ENCODE data around the gene DDR1.
"Not testable (repeated sequence)": the region's sequence is repeated elsewhere in the genome, so short reads cannot be mapped to it uniquely, and the experiment has no call there.

Gene DDR1

GRCh38 chr6:30894935-30895334 is 10.6 kb downstream of the DDR1 start:
- DNase-seq = no peak

DNA sequence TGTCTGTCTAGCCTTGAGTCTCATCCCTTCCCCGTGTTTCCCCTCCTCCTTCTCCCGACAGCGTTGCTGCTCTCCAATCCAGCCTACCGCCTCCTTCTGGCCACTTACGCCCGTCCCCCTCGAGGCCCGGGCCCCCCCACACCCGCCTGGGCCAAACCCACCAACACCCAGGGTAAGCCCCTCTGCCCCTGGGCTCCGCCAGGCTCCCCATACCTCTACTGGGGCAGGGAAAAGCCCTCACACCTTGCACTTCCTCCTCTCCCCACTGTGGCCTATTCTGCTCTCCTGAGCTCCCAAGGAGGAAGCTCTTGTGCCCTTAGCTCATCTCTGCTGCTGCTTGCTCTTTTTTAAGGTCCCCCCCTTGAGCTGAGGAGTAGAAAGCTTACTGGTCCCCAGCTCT is 11.0 kb downstream of the DDR1 start:
- no peak for DNase-seq

- no peak for DNase-seq
Measured at GRCh38 chr6:30896541-30896940, 12.2 kb downstream of the DDR1 start.

DNA sequence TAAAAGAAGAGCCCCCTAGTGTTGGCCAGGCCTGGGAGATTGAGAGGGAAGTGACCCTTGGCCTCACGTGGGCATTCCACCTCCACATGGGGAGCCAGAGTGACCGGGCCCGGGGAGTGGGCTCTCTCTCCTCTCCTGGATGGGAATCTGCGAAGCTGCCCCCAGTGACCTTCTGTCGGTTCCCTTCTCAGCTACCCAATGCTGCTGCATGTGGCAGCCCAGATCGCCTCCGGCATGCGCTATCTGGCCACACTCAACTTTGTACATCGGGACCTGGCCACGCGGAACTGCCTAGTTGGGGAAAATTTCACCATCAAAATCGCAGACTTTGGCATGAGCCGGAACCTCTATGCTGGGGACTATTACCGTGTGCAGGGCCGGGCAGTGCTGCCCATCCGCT is 13.6 kb downstream of the DDR1 start:
- no peak for DNase-seq

DNA sequence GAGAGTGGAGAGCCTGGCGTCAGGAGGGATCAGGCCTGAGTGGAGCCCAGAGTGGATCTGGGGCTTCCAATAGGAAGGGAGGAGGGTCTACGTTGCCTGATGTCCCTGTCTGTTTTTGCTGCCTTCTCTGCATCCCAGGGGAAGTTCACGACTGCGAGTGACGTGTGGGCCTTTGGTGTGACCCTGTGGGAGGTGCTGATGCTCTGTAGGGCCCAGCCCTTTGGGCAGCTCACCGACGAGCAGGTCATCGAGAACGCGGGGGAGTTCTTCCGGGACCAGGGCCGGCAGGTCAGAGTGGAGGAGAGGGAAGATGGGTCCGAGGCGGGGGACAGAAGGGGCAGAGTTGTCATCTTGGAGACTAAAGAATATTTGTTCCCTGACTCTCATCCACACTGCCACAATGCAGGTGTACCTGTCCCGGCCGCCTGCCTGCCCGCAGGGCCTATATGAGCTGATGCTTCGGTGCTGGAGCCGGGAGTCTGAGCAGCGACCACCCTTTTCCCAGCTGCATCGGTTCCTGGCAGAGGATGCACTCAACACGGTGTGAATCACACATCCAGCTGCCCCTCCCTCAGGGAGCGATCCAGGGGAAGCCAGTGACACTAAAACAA is 14.5 kb downstream of the DDR1 start:
- no peak for DNase-seq

- no peak for DNase-seq
Measured at GRCh38 chr6:30900863-30901417, 16.6 kb downstream of the DDR1 start.

- DNase-seq = no peak
Measured at GRCh38 chr6:30901436-30901835, 17.1 kb downstream of the DDR1 start.

GRCh38 chr6:30902196-30902595 is 17.9 kb downstream of the DDR1 start:
- DNase-seq = not testable (repeated sequence)

DNA sequence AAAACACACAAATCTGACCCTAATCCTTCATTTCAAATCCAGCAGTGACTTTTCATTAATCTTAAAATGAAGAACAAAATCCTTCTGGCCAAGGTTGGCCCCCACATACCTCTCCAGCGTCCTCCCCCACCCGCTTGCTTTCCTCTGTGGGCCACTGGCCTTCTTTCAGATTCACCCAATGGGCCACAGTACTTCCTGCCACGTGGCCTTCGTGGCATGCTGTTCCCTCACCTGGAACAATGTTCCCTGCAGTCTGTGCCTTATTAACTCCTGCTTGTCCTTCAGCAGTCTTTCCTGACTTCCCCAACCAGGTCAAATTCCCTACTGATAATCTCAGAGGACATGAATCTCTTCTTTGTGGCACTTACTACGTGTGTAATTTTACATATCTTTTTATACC is 18.4 kb downstream of the DDR1 start:
- DNase-seq = no peak

GRCh38 chr6:30903236-30903635 is 18.9 kb downstream of the DDR1 start:
- DNase-seq = no peak

DNA sequence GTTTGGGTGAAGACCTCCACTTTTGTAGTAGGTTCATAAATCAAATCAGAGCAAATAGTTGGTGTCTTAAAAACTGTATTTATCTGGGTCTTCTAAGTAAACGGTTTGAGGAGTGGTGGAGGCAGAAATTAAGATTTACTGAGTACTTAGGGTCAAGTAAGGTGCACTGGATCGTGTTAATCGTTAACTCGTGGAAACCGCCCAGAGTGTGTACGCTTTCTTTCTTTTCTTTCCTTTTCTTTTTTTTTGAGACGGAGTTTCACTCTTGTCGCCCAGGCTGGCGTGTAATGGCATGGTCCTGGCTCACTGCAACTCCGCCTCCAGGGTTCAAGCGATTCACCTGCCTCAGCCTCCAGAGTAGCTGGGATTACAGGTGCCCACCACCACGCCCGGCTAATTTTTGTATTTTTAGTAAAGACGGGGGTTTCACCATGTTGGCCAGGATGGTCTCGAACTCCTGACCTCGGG is 23.0 kb downstream of the DDR1 start:
- not testable (repeated sequence) for DNase-seq

DNA sequence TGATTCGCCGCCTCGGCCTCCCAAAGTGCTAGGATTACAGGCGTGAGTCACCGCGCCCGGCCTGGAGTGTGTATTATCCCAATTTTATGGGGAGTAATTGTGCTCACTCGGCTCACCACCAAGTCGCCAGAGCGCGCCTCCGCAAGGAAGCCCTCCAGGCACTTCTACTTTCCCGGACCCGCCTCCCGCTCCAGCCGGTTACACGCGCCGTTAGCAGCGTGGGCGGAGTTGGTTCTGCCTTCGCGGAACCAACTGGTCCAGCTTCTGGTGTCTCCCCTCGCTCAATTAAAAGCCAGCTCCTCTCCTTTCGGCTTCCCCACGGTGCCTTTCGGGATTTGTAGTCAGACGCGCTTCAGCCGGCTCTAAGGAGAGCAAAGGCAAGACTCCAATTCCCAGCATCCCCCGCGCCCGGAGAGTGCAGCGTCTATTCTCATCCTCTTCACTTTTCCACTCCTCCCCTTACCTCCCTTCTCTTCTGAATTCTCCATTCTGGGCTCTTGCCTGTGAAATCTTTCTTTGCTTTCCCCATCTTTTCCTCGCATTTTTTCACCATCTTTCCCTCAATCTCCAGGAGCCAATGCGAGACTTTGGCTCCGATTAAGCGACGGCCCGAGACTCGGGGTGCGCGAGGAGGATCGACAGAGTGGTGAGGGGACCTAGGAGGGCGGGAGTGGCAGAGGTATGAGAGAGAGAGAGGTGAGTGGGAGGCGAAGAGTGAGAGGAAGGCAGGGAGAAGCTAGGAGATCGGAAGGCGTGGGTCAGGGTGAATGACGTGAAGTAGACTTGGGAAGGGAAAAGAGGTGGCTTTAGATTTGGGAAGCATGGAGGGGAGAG is 23.7 kb downstream of the DDR1 start, which contains the start of gene GTF2H4:
GTF2H4 (plus strand) TSS at position 450 of the 834 bp plus-strand sequence.
- DNase-seq = peak; percentile 98 to 99

DNA sequence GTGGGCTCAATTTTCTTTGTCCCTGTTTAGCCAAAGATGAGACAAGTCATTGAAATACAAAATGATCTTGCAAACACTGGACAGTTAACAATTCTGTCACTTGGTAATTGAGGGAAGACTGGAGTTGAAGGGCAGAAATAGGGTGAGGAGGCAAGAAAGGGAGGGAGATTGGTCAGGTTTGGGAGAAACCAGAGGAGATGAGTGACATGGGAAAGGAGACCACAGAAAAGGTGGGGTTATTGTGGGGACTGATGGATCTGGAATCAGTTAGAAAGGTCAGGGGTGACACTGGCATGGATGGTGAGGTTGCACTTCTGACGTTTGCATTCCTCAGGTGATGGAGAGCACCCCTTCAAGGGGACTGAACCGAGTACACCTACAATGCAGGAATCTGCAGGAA is 24.4 kb downstream of the DDR1 start:
- DNase-seq = no peak

DNA sequence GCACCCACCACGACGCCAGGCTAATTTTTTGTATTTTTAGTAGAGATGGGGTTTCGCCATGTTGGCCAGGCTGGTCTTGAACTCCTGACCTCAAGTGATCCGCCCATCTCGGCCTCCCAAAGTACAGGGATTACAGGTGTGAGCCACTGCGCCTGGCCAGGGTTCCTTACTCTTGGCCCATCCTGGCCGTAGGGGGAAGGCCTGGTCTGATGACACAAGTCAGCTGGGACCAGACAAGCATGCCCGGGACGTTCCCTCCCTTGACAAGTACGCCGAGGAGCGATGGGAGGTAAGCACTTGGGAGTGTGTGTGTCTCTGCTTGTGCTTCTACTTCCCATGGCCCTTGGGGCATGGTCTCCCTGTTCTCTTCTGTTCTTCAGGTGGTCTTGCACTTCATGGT is 26.2 kb downstream of the DDR1 start:
- DNase-seq = not testable (repeated sequence)

GRCh38 chr6:30912746-30913520 is 28.6 kb downstream of the DDR1 start:
- DNase-seq = no peak

DNA sequence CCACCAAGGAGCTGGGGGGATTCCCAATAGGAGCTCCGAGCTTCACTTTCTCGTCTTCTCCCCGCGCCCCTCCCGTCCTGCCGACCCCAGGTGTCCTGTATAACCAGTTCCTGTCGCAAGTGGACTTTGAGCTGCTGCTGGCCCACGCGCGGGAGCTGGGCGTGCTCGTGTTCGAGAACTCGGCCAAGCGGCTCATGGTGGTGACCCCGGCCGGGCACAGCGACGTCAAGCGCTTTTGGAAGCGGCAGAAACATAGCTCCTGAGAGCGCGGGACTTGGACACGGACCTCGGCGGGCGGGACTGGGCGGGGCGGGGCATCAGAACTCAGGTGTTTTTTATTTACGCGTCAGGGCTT is 29.4 kb downstream of the DDR1 start:
- no peak for DNase-seq

- peak; percentile 43 to 89 for DNase-seq
Measured at GRCh38 chr6:30914076-30914853, 29.9 kb downstream of the DDR1 start, which contains the start of gene VARS2. TSS of gene VARS2 (plus strand) at chr6:30914238. CDS start at chr6:30914837, 599 bp downstream.

DNA sequence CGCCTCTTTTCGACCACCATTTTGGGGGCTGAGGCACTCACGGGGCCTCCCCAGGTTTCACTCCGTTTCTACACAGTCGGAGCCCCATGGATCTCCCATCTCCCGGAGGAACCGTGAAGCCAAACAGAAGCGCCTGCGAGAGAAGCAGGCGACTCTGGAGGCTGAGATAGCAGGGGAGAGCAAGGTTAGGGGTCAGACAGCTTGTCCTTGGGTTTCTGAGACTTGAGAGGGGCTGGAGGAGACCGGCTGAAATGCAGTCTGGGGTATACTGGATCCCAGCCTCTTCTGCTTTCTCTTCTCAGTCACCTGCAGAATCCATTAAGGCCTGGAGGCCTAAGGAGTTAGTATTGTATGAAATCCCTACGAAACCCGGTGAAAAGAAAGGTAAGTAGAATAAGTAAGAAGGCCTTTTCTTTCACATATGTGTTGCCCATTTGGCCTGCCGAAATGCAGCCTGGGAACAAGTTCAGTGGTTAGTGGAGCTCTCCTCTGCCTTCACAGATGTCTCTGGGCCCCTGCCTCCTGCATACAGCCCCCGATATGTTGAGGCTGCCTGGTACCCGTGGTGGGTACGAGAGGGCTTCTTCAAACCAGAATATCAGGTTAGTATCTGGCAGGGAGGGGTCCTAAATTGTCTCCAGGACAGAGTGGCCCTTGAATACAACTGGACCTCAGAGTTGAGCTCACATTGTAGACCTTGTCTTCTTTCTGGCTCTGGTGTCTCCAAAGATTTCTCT is 30.7 kb downstream of the DDR1 start:
- no peak for DNase-seq

GRCh38 chr6:30915591-30915946 is 31.2 kb downstream of the DDR1 start:
- peak in 1 of 2 experiments; percentile 74 for DNase-seq

- DNase-seq = no peak
Measured at GRCh38 chr6:30917041-30917440, 32.7 kb downstream of the DDR1 start.

GRCh38 chr6:30917487-30917886 is 33.2 kb downstream of the DDR1 start:
- DNase-seq = no peak

DNA sequence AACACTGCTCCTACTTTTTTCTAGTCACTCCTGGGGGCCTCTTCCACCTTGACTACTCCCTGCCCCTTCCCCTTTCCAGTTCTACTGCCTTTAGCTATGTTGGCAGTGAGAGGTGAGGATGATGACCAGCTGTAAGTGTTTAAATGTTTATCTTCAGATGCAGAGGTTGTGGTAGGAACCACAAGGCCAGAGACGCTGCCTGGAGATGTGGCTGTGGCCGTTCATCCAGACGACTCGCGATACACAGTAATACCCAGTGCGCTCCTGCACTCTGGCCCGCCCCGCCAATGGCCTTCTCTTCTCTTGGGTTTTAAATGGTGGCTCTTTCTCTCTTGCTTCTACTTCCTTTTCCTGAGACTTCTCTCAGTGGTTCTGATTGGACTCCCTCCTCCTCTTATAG is 34.4 kb downstream of the DDR1 start:
- no peak for DNase-seq

Data from SW 1271 (cell line).